Fibroblast of lung (primary cell): ENCODE measurements around the gene SPTB.

Experiments
- CTCF ChIP-seq, 2 donors: IDR thresholded peaks in 1 of 2; conservative IDR thresholded peaks in 1 of 2; 1 replicate in 1 of 2; 2 replicates in 1 of 2; pipeline ENCODE4 v1.5.1; 2011 to 2012; ENCODE audit warnings: low read length in 2 of 2, control low read depth in 1 of 2, inconsistent platforms in 1 of 2, low read depth in 1 of 2, mild to moderate bottlenecking in 1 of 2
- EZH2 ChIP-seq: IDR thresholded peaks from 2 replicates; pipeline ENCODE4 v1.5.1; 2012; ENCODE audit warnings: low read length, control low read depth, mild to moderate bottlenecking; ENCODE audit errors: missing control alignments

GRCh38 chr14:64816221-64816783, 63.4 kb downstream of the SPTB start:
- TF ChIP-seq CTCF (conservative IDR thresholded peaks at IDR 0.05 in 1 of 2, IDR thresholded peaks at IDR 0.05 in 1 of 2; ENCODE audit: low read depth in 1 of 2, low read length in 2 of 2) (no peak), EZH2 (no peak)
